Measurements from ENCODE around the gene SNPH.
"Not testable (repeated sequence)": the region's sequence is repeated elsewhere in the genome, so short reads cannot be mapped to it uniquely, and the experiment has no call there.

Gene SNPH, protein sequence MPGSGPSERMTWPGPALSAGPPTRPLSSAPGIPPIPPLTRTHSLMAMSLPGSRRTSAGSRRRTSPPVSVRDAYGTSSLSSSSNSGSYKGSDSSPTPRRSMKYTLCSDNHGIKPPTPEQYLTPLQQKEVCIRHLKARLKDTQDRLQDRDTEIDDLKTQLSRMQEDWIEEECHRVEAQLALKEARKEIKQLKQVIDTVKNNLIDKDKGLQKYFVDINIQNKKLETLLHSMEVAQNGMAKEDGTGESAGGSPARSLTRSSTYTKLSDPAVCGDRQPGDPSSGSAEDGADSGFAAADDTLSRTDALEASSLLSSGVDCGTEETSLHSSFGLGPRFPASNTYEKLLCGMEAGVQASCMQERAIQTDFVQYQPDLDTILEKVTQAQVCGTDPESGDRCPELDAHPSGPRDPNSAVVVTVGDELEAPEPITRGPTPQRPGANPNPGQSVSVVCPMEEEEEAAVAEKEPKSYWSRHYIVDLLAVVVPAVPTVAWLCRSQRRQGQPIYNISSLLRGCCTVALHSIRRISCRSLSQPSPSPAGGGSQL

DNA sequence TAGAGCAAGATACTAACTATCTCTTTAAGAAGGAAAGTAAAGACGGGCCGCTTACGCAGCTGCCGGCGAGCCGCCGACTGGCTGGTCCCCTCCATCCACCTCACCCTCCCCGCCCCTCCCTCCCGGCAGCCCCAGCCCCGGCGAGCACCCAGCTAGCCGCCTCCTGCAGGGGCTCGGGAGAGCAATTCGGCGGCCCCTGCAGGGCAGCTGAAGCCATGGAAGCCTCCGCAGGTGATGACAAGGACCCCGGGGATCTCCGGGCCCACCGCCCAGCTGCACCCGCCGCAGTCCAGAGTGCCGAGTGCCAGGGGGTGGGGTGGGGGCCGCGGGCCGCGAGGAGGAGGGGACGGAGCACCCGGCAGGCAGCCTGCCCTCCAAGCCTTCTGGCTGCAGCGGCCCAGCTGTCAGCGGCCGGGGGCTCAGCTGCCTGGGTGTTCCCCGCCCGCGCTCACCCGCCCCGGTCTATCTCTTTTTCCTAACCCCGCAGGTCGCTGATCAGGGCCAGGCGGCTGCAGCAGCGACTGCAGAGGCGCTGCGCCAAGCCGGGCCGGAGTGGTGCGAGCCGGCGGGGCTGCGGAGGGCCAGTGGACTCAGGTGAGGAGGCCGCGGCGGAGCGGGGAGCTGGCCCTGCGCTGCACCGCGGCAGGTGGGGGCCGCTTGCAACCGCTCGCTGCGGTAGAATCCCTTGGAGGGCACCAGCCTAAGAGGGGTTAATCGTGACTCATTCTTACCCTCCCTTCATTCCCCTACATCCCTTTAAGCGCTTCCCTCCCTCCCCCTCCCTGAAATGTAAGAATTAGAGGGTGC, at the start of gene SNPH:
Gene SNPH, plus strand, starts transcription at position 128 of the 807 bp plus-strand sequence. CDS start 29,946 bp downstream, outside the sequence.
- DNase-seq (ENCODE audit: low spot score): peak; percentile 69

DNA sequence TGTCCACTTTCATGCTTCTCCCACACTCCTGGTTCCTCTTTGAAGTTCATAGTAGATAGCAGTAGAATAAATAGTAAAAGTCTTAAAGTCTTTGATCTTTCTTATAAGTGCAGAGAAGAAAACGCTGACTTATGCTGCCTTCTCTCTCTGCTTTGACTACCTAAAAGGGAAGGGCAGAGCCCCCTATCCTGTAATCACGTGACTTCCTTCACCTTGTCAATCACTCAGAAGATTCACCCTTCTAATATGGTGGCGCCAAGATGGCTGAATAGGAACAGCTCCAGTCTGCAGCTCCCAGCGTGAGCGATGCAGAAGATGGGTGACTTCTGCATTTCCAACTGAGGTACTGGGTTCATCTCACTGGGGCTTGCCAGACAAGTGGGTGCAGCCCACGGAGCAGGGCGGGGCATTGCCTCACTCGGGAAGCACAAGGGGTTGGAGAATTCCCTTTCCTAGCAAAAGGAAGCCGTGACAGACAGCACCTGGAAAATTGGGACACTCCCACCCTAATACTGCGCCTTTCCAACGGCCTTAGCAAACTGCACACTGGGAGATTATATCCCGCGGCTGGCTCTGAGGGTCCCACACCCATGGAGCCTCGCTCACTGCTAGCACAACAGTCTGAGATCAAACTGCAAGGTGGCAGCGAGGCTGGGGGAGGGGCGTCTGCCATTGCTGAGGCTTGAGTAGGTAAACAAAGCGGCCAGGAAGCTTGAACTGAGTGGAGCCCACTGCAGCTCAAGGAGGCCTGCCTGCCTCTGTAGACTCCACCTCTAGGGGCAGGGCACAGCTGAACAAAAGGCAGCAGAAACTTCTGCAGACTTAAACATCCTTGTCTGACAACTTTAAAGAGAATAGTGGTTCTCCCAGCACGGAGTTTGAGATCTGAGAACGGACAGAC, 49.3 kb upstream of the SNPH start:
- DNase-seq (ENCODE audit: low spot score): not testable (repeated sequence)

DNA sequence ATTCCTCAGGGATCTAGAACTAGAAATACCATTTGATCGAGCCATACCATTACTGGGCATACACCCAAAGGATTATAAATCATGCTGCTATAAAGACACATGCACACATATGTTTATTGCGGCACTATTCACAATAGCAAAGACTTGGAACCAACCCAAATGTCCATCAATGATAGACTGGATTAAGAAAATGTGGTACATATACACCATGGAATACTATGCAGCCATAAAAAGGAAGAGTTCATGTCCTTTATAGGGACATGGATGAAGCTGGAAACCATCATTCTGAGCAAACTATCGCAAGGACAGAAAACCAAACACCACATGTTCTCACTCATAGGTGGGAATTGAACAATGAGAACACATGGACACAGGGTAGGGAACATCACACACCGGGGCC, 43.3 kb upstream of the SNPH start:
- DNase-seq (ENCODE audit: low spot score): not testable (repeated sequence)

DNA sequence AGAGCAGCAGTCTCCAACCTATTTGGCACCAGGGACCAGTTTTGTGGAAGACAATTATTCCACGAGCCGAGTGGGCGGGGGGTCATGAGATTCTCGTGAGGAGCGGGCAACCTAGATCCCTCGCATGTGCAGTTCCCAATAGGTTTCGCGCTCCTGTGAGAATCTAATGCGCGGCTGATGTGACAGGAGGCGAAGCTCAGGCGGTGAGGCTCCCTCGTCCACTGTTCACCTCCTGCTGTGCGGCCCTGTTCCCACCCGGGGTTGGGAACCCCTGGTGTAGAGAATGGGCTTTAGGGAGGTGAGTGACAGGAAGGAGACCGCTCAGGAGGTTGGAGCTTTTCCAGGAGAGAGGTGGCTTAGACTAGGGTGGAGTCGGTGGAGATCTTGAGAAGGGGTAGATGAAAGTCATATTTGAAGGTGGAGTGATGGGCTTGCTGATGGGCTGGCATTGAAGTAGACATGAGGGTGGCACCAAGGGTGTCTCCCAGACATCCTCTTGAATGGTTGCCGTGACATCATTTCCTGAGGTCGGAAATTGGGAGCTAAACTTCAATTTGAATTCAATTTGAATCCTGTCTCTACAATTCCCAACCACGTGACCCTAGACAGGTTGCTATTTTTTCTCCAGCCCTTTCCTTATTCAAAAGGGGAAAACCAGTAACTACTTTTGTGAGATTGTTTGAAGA, 41.7 kb upstream of the SNPH start:
- no peak for DNase-seq (ENCODE audit: low spot score)

DNA sequence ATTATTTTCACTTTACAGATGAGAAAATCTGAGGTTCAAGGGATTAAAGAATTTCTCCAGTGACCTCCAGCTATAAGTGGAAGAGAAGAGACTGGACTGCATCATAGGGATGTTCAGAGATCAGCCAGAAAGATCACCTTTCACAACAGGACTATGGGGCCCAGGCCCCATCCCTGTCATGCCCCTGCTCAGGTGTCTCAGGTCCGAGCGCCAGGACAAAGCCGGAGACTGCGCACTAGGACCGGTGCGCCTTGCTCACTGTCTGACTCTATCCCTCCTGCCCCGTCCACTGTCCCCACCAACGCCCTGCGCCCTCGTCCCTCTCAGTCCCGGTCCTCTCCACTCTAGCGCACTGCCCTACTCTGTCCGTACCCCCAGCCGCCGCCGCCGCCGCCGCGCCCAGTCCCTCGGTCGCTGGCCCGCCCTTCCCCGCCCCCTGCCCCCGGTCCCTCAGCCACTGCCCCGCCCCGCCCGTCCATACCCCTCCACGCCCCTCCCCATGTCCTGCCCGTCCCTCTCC, 40.8 kb upstream of the SNPH start:
- DNase-seq (ENCODE audit: low spot score): no peak

DNA sequence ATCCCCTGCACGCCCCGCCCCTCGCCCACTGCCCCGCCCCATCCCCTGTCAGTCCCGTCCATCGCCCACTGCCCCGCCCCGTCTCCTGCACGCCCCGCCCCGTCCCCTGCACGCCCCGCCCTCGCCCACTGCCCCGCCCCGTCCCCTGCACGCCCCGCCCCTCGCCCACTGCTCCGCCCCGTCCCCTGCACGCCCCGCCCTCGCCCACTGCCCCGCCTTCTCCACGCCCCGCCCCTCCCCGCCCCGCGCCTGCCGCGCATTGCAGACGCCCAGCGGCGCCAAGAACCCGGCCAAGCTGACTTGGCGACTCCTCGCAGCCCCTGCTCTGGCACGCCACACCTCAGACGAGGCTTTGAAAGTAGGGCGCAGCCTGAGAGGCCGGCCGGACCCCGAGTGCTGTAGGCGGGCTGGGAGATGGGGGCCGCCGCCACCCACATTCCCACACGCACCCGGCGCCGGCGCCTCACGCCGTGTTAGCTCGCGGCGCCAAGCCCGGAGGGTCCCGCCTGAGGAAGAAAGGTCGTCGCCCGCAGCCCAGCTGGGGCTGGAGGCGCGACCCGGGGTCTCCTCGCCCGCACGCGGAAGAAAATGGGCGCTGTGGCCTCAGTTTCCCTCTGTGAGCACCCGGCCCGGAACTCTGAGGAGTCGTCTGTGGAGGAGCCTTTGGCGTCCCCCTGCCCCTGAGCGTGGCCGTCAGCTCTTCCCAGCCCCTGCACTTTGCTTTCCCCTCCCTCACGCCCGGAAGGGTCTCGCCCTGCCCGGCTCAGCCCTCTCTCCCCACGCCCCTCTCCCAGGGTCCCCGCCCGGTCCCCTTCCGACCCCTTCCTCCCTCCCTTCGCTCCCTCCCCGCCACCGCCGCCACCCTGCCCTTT, 40.1 kb upstream of the SNPH start, which contains the start of gene RAD21L1:
Gene RAD21L1, plus strand, starts transcription at position 262 of the 872 bp plus-strand sequence. CDS start 2,410 bp downstream, outside the sequence.
- DNase-seq (ENCODE audit: low spot score): peak; percentile 93

DNA sequence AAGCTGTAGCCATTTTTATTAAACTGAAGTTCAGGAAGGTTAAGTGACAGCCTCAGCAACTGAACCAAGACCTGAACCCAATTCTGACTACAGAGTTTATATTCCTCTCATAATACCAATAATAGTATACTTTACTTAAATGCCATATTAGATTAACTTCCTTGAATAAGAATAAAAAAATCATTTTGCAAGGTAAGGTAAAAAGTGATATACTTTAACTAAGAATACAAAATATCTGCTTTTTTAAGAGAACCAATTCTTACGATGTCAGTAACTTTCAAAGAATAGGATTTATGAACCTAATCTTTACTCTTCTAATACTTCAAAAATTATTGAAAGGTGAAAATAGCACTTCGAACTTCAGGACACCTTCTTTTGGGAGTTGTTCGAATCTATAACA, 36.6 kb upstream of the SNPH start:
- DNase-seq (ENCODE audit: low spot score): no peak

DNA sequence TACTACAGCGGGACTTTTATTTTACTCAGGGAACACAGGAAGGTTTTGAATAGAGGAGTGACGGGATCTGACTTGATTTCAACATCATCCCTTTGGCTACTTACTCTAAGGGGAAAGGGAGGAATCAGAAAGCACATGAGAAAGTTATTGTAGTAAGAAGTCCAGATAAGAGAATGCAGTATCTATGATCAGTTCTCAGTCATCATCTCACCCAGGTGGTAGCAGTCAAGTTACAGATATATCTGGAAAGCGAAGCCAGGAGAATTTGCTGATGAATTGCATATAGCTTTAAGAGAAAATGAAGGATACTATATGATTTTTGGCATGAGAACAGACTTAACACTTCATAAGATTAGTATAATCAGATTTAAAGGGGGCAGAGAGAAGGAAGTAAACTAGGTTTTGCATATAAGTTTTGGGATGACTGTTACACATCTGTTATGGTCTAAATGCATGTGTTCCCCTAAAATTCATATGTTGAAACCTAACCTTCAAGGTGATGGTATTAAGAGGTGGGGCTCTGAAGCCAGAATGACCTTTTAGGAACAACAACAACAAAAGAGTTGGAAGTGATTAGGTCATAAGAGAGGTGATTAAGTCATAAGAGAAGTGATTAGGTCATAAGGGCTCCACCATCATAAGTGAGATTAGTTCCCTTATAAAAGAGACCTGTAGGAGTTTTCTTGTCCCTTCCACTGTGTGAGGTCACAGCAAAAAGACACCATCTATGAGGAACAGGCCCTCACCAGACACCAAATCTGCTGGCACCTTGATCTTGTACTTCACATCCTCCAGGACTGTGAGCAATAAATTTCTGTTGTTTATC, 33.6 kb upstream of the SNPH start:
- no peak for DNase-seq (ENCODE audit: low spot score)

DNA sequence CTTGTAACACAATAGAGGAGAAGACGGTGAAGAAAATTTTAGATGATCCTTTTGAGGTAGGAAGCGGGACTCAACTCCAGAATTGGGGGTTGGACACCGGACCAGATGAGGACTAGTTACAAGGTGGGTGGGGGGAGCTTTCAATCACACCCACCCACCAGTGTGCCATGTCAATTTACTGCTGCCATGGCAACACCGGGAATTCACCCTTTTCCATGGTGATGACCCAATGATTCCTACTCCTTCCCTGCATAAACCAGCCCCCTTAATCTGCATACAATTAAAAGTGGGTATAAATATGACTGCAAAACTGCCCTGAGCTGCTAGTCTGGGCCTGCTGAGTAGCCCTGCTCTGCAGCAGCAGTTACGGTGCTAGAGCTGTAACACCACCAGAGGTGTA, 25.5 kb upstream of the SNPH start:
- DNase-seq (ENCODE audit: low spot score): no peak

DNA sequence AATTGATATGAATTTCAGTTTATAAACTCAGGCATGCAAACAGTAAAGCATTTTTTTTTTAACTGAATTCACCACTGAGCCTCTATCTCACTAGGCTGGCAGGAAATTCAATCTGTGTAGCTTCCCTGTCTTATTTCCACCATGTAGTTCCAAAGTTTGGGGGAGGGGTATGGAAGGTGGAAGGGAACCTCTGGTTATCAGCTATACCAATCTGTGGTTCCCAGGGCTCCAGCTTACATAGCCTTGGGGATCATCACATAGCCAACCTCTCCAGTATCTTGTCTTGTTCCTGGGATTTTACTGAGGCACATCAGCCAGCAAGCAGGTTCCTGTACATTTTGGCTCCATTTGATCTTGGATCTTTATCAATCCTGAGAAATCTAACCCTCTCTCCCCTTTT, 24.6 kb upstream of the SNPH start:
- no peak for DNase-seq (ENCODE audit: low spot score)

DNA sequence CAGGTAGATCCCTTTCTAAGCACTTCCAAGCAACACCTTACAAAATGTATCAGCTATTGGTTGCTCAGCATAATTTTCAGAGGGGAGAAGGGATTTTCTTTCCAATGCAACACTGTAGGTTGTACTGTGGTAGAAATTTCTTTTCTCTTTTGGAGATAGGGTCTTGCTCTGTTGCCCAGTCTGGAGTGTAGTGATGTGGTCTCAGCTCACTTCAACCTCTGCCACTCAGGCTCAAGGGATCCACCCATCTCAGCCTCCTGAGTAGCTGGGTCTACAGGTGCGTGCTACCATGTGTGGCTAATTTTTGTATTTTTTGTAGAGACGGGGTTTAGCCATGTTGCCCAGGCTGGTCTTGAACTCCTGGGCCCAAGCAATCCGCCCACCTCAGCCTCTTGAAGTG, 24.0 kb upstream of the SNPH start:
- DNase-seq (ENCODE audit: low spot score): no peak

DNA sequence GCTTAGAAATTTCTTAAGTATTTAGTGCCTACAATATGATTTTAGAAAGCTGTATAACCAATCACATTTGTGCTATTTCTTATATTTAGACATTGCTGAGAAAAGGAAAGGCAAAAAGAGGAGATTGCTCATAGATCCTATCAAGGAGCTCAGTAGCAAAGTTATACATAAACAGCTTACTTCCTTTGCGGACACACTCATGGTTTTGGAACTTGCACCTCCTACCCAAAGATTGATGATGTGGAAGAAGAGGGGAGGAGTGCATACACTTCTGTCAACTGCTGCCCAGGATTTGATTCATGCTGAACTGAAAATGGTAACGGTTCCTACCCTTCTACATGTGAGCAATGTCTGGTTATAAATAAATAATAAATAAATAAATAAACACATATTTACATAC, 23.6 kb upstream of the SNPH start:
- no peak for DNase-seq (ENCODE audit: low spot score)

DNA sequence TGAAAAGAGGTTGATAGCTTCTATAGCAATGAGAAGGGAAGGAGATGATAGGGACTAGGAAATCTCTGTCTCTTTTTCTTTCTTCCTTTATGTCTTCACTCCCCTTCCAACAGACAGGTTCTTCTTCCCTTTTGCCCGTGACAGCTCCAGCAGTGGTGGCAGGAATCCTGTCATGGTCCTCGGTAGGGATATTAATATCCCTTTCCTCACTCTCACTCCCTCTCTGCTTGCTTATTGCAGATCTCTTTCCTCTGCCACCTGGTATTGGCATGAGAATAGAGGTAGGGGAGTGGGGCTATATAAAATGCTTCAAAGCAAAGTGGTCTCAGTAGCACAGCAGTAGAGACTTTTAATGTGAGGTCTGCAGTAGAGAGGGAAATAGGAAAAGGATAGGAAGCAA, 20.5 kb upstream of the SNPH start:
- DNase-seq (ENCODE audit: low spot score): no peak

DNA sequence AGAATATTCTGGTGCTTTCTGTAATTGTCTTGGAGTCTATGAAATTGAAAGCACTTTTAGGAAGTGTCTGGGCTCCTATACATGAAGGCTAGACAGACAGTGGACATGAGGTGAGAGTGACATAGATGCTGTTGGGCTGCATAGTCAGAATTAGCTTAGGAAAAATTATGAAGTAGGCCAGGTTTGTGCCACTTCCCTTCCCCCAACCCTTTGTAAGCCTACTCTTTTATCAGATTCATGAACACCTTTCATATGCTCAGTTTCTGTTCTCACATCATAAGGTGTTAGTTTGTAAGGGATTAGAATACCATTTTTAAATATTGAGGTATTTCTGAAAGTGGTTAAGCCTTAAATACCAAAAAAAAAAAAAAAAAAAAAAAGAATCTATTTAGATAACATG, 18.4 kb upstream of the SNPH start:
- DNase-seq (ENCODE audit: low spot score): no peak

DNA sequence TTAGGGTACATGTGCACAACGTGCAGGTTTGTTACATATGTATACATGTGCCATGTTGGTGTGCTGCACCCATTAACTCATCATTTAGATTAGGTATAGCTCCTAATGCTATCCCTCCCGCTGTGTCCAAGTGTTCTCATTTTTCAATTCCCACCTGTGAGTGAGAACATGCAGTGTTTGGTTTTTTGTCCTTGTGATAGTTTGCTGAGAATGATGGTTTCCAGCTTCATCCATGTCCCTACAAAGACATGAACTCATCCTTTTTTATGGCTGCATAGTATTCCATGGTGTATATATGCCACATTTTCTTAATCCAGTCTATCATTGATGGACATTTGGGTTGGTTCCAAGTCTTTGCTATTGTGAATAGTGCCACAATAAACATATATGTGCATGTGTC, 15.8 kb upstream of the SNPH start:
- not testable (repeated sequence) for DNase-seq (ENCODE audit: low spot score)

DNA sequence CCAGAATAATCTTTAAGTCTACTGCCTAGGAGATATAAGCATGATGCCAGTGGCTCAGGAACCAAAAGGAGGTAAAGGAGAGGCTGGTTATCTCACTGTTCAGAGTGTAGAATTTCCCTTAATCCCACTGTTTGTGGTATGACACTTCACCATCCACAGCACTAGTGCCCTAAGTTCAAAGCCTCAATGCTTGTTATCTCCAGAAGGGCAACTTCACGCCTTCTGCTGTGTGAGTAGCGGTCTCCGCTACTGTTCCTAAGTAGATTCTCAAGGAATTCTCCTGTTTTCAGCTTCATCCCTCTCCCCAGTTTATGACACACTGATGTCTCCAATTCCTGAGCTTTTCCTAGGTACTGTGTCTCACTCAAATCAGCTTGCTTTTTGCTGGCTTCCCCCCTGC, 13.7 kb upstream of the SNPH start:
- no peak for DNase-seq (ENCODE audit: low spot score)

DNA sequence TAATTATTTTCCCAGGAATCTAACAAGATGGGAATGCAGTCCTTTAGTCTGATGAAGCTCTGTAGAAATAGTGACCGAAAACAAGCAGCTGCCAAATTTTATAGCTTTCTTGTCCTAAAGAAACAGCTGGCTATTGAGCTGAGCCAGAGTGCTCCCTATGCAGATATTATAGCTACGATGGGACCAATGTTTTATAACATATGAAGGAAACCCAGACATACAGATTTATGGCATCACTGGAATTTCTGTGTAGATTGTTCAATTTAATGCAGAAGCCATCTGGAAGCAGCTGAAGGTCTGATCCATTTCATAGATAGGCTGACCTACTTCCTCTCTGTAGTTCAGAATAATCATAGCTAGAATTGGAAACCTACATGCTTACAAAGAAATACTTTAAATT, 11.8 kb upstream of the SNPH start:
- DNase-seq (ENCODE audit: low spot score): no peak

DNA sequence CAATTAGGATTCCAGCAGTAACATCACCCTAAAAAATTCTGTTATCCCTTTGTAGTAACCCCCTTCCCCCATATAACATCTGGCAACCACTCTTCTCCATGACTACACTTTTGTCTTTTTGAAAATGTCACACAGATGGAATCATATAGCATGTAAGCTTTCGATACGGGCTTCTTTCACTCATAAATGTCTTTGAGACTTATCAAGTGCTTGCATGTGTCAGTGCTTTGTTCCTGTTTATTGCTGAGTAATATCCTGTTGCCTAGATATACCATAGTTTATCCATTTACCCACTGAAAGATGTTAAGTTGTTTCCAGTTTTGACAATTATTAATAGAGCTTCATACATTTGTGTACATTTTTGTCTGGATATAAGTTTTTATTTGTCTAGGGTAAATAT, 10.4 kb upstream of the SNPH start:
- no peak for DNase-seq (ENCODE audit: low spot score)

DNA sequence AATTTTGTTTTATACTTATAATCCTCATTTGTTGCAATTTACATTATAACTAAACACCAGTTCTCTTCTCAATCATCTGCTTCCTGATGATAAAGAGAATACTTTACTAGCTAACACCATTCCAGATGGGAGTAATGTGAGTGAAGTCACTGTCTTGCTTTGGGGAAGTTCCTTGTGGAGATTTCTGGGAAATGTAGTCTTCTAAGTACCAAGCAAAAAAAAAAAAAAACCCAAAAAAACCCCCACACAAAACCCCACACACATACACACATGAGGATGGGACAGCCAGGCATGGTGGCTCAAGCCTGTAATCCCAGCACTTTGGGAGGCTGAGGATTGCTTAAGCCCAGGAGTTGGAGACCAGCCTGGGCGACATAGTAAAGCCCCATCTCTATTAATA, 2.2 kb upstream of the SNPH start:
- DNase-seq (ENCODE audit: low spot score): no peak
